ENCODE results near the gene ATP5F1D.

- TF ChIP-seq POLR2A (IDR thresholded peaks at IDR 0.05; ENCODE audit: control extremely low read depth in 1 of 2, low read depth in 2 of 2, low read length in 2 of 2) (no peak), TAF1 (IDR thresholded peaks at IDR 0.05; ENCODE audit: low read depth, low read length) (no peak), ZNF274 (IDR thresholded peaks at IDR 0.05; ENCODE audit: borderline replicate concordance, extremely low read depth, low read length) (no peak), EZH2 (IDR thresholded peaks at IDR 0.05; ENCODE audit: low read depth, low read length, severe bottlenecking) (no peak), PHF8 (conservative IDR thresholded peaks at IDR 0.05; ENCODE audit: low read depth, low read length) (no peak), SRF (IDR thresholded peaks at IDR 0.05; ENCODE audit: low read depth, low read length) (no peak), TBP (IDR thresholded peaks at IDR 0.05; ENCODE audit: low read depth, low read length) (no peak), CTCF (IDR thresholded peaks at IDR 0.05; ENCODE audit: control extremely low read depth in 1 of 3, insufficient read depth in 1 of 3, low read depth in 1 of 3, low read length in 3 of 3) (no peak), KDM4A (IDR thresholded peaks at IDR 0.05; ENCODE audit: low read depth, low read length, severe bottlenecking) (no peak)
Observed at GRCh38 chr19:1282588-1283206, 41.1 kb downstream of the ATP5F1D start.

Measured in H1 (cell line).